Measurements from ENCODE around the gene SLC9A5. TPM values are rescaled to one million over a fixed set of nuclear protein-coding genes. Genes with fewer than 3 reads are reported as not detected.

Gene SLC9A5
- polyA plus RNA-seq, 3 donors, result 1.0 TPM; not detected in 2

DNA sequence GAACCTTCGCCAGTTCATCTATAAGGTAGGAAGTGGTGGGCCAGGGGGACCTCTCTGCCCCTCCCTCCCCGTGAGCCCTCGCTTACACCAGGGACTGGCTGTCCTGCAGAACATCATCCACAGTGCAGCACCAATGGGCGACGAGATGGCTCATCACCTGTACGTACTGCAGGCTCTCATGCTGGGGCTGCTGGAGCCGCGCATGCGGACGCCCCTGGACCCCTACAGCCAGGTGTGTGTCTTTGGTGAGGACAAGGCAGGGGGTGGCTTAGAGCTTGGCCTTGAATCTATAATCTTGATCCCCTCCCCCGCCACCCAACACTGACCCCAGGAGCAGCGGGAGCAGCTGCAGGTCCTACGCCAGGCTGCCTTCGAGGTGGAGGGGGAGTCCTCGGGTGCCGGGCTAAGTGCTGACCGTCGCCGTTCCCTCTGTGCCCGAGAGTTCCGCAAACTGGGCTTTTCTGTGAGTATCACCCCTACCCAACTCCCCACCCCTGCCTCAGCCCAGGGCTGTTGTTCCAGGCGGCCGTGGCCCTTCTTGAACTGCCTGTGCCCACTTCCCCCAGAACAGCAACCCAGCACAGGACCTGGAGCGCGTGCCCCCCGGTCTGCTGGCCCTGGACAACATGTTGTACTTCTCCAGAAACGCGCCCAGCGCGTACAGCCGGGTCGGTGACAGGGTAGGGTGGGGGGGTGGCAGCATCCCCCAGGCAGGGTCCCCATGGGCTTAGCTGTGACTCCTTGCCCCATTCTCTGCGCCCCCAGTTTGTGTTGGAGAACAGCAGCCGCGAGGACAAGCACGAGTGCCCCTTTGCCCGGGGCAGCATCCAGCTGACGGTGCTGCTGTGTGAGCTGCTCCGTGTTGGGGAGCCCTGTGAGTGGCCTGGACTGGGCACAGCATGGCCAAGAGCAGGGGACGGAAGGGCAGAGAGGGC, 47.1 kb upstream of the SLC9A5 start:
- Mint-ChIP-seq H3K9me3 (no peaks in the 10 kb centered on the region), H3K4me3 (no peak overlapping the region), H3K36me3 (peaks cover 53 to 85% of the 10 kb centered on the region in 2 donors), H3K27ac (no peak overlapping the region), H3K4me1 (peaks cover 10% of the 10 kb centered on the region), H3K27me3 (ENCODE audit: low read depth in 3 of 3) (peaks cover 0 to 3% (median 1%) of the 10 kb centered on the region in 3 donors)
- H3K79me2 ChIP-seq (ENCODE audit: insufficient read depth, low read length), result no peaks in the 10 kb centered on the region
- peaks cover 33% of the 10 kb centered on the region for H4K20me1 ChIP-seq (ENCODE audit: insufficient read depth, low read length)
- no peak overlapping the region for H3K9ac ChIP-seq (ENCODE audit: insufficient read depth, low read length, poor library complexity, severe bottlenecking)
- H3K4me3 ChIP-seq (replicated peaks in 1 of 3; ENCODE audit: low read depth in 2 of 3, low read length in 3 of 3), result no peak overlapping the region
- H3K27ac ChIP-seq (ENCODE audit: low read depth in 1 of 2, low read length in 2 of 2), result no peak overlapping the region
- peaks cover 59 to 82% of the 10 kb centered on the region in 2 donors for H3K36me3 ChIP-seq (replicated peaks in 1 of 2; ENCODE audit: control insufficient read depth in 1 of 2, insufficient read depth in 2 of 2, low read length in 2 of 2)
- TF ChIP-seq, protein P1, sequence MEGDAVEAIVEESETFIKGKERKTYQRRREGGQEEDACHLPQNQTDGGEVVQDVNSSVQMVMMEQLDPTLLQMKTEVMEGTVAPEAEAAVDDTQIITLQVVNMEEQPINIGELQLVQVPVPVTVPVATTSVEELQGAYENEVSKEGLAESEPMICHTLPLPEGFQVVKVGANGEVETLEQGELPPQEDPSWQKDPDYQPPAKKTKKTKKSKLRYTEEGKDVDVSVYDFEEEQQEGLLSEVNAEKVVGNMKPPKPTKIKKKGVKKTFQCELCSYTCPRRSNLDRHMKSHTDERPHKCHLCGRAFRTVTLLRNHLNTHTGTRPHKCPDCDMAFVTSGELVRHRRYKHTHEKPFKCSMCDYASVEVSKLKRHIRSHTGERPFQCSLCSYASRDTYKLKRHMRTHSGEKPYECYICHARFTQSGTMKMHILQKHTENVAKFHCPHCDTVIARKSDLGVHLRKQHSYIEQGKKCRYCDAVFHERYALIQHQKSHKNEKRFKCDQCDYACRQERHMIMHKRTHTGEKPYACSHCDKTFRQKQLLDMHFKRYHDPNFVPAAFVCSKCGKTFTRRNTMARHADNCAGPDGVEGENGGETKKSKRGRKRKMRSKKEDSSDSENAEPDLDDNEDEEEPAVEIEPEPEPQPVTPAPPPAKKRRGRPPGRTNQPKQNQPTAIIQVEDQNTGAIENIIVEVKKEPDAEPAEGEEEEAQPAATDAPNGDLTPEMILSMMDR (IDR thresholded peaks at IDR 0.05), result no peak
- no peaks in the 10 kb centered on the region for H3K4me1 ChIP-seq (ENCODE audit: control insufficient read depth in 1 of 2, insufficient read depth in 2 of 2, low read length in 2 of 2)
- intact Hi-C loops (cut with micrococcal nuclease), result no loop called here
- H2AFZ ChIP-seq (ENCODE audit: insufficient read depth, low read depth, low read length, poor library complexity, severe bottlenecking), result no peak overlapping the region
- DNase-seq, result no peak
- no peaks in the 10 kb centered on the region for H3K9me3 ChIP-seq (replicated peaks in 1 of 2; ENCODE audit: control insufficient read depth in 1 of 2, insufficient read depth in 1 of 2, low read length in 2 of 2)
- WGBS (ENCODE audit: insufficient coverage), result 96% methylated on average over 33 of the region's 40 CpGs
- H3K27me3 ChIP-seq (ENCODE audit: control insufficient read depth in 2 of 2, insufficient read depth in 2 of 2, low read length in 2 of 2), result no peaks in the 10 kb centered on the region
- no peak overlapping the region for H3K4me2 ChIP-seq (replicated peaks; ENCODE audit: extremely low read depth, low read length, poor library complexity, severe bottlenecking)

- no peaks in the 10 kb centered on the region for H3K9me3 ChIP-seq (replicated peaks in 1 of 2; ENCODE audit: control insufficient read depth in 1 of 2, insufficient read depth in 1 of 2, low read length in 2 of 2)
- no peaks in the 10 kb centered on the region for H3K27me3 ChIP-seq (ENCODE audit: control insufficient read depth in 2 of 2, insufficient read depth in 2 of 2, low read length in 2 of 2)
- WGBS (ENCODE audit: insufficient coverage), result 97% methylated on average over 7 of the region's 12 CpGs
- TF ChIP-seq, protein P1 (IDR thresholded peaks at IDR 0.05), result no peak
- peaks cover 52 to 76% of the 10 kb centered on the region in 2 donors for H3K36me3 ChIP-seq (replicated peaks in 1 of 2; ENCODE audit: control insufficient read depth in 1 of 2, insufficient read depth in 2 of 2, low read length in 2 of 2)
- no peaks in the 10 kb centered on the region for H3K4me1 ChIP-seq (ENCODE audit: control insufficient read depth in 1 of 2, insufficient read depth in 2 of 2, low read length in 2 of 2)
- Mint-ChIP-seq H3K27ac (no peak overlapping the region), H3K9me3 (peaks cover 0 to 2% (median 0%) of the 10 kb centered on the region in 7 donors), H3K36me3 (peaks cover 49 to 78% of the 10 kb centered on the region in 2 donors), H3K4me3 (no peak overlapping the region), H3K4me1 (peaks cover 8% of the 10 kb centered on the region), H3K27me3 (ENCODE audit: low read depth in 3 of 3) (peaks cover 0 to 3% (median 1%) of the 10 kb centered on the region in 3 donors)
- no peak overlapping the region for H2AFZ ChIP-seq (ENCODE audit: insufficient read depth, low read depth, low read length, poor library complexity, severe bottlenecking)
- intact Hi-C loops (cut with micrococcal nuclease), result no loop called here
- no peak overlapping the region for H3K9ac ChIP-seq (ENCODE audit: insufficient read depth, low read length, poor library complexity, severe bottlenecking)
- no peak overlapping the region for H3K27ac ChIP-seq (ENCODE audit: low read depth in 1 of 2, low read length in 2 of 2)
- DNase-seq, result no peak
- H3K79me2 ChIP-seq (ENCODE audit: insufficient read depth, low read length), result no peaks in the 10 kb centered on the region
- no peak overlapping the region for H3K4me2 ChIP-seq (replicated peaks; ENCODE audit: extremely low read depth, low read length, poor library complexity, severe bottlenecking)
- H3K4me3 ChIP-seq (replicated peaks in 1 of 3; ENCODE audit: low read depth in 2 of 3, low read length in 3 of 3), result no peak overlapping the region
- peaks cover 26% of the 10 kb centered on the region for H4K20me1 ChIP-seq (ENCODE audit: insufficient read depth, low read length)
Observed at GRCh38 chr16:67202426-67202825, 46.4 kb upstream of the SLC9A5 start.
